Thyroid gland (tissue), 4 donors: ENCODE data around the gene CREB3L1. TPM values are rescaled to one million over a fixed set of nuclear protein-coding genes. Genes with fewer than 3 reads are reported as not detected.

ENCODE experiments used
- DNase-seq, 2 donors: peaks; one replicate each; pipeline ENCODE4 v3.0.0-alpha.2; 2019
- H3K27ac ChIP-seq, 3 donors: fragments of 200-600 bp; sonication (generic); 1 replicate in 2 of 3; 2 replicates in 1 of 3; pipeline ENCODE4 v1.5.1; 2016 to 2019; ENCODE audit warnings: mild to moderate bottlenecking in 1 of 3, moderate library complexity in 1 of 3
- H3K27me3 ChIP-seq: fragments of 200-600 bp; sonication (generic); one replicate; pipeline ENCODE4 v1.5.1; 2019
- H3K36me3 ChIP-seq, 2 donors: fragments of 200-600 bp; sonication (generic); one replicate each; pipeline ENCODE4 v1.5.1; 2016 to 2019
- H3K4me1 ChIP-seq, 2 donors: fragments of 200-600 bp; sonication (generic); one replicate each; pipeline ENCODE4 v1.5.1; 2017 to 2019
- H3K4me3 ChIP-seq, 3 donors: fragments of 200-600 bp; sonication (generic); replicated peaks in 1 of 3; 1 replicate in 2 of 3; 2 replicates in 1 of 3; pipeline ENCODE4 v1.5.1; 2016; ENCODE audit warnings: mild to moderate bottlenecking in 1 of 3
- H3K9me3 ChIP-seq: fragments of 200-600 bp; sonication (generic); one replicate; pipeline ENCODE4 v1.5.1; 2017
- CTCF ChIP-seq, 6 experiments: fragments of 200-600 bp in 3 of 6; fragments of 450-650 bp in 3 of 6; sonication (generic) in 3 of 6; IDR thresholded peaks; one replicate each; pipeline ENCODE4 v1.5.1; 2016 to 2019; ENCODE audit warnings: antibody characterized with exemption in 6 of 6, mild to moderate bottlenecking in 2 of 6, inconsistent platforms in 1 of 6, moderate library complexity in 1 of 6
- POLR2A ChIP-seq, 2 donors: fragments of 450-650 bp; IDR thresholded peaks; one replicate each; pipeline ENCODE4 v1.6.1; 2017; ENCODE audit warnings: antibody characterized with exemption in 2 of 2, mild to moderate bottlenecking in 2 of 2, moderate library complexity in 1 of 2
- WGBS, 2 donors: methylation state at CpG; one replicate each; pipeline ENCODE4 v1.1.5; 2017; 5-methylcytosine and 5-hydroxymethylcytosine counted together
- intact Hi-C: fragments of 100-400 bp; cut with DNase I; formaldehyde crosslinking; loops from one replicate; pipeline ENCODE4 v1.15.1; 2023
- total RNA-seq, 4 donors: library from RNA; depleted of rRNA; stranded (reverse); fragments of >200 nt; gene quantifications; one replicate each; pipeline ENCODE4 v1.2.3, GENCODE V29; 2016

CREB3L1 gene
- total RNA-seq, 4 donors from 2014 or later, result 0.88 to 3.1 (median 2.1) TPM

DNA sequence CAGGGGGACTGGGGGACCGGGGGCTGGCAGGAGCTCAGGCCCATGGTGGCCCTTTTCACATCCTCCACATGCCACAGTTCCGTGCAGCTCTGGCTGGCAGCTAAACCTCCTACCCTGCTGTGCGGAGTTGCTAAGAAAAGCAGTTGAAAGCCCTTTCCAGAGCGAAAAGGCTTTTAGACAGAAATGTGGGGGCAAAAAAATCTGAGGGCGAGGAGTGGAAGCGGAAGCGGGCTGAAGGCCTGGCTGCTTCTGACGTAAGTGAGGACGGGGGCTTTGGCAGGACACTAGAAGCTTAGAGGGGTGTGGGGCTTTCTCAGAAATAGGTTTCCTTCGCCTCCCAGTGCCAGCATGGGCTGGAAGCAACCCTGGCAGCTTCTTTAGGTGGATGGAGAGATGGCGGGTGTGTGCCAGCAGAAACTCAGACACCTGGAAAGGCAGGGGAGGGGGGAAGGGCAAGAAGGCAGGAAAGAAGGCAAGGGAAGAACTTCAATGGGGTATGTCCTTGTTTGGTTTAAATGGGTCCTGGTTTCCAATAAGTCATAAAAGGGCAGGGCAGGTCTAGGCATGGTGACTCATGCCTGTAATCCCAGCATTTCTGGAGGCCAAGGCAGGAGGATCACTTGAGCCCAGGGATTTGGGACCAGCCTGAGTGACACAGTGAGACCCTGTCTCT lies 58.6 kb downstream of the CREB3L1 start:
- DNase-seq, result no peak
- Histone ChIP-seq H3K4me1 (peaks cover 4 to 16% of the 10 kb centered on the region in 2 donors), H3K36me3 (no peaks in the 10 kb centered on the region), H3K27ac (no peak overlapping the region), H3K4me3 (no peak overlapping the region), H3K27me3 (peaks cover 15% of the 10 kb centered on the region), H3K9me3 (no peaks in the 10 kb centered on the region)
- intact Hi-C loops, result no loop called here
- TF ChIP-seq POLR2A (IDR thresholded peaks at IDR 0.05) (no peak), CTCF (IDR thresholded peaks at IDR 0.05) (no peak)
- WGBS, 2 donors, result 91 to 94% methylated on average over 11 of the region's 11 CpGs

GRCh38 chr11:46336563-46337180 lies 59.2 kb downstream of the CREB3L1 start:
- no peak for TF ChIP-seq POLR2A (IDR thresholded peaks at IDR 0.05)
- no peak for TF ChIP-seq CTCF (IDR thresholded peaks at IDR 0.05)
- Histone ChIP-seq H3K4me1 (peaks cover 4 to 16% of the 10 kb centered on the region in 2 donors), H3K36me3 (no peaks in the 10 kb centered on the region), H3K27me3 (peaks cover 15% of the 10 kb centered on the region), H3K27ac (no peak overlapping the region), H3K9me3 (no peaks in the 10 kb centered on the region), H3K4me3 (no peak overlapping the region)
- WGBS, 2 donors, result 91 to 92% methylated on average over 12 of the region's 12 CpGs
- DNase-seq, result no peak
- intact Hi-C loops, result no loop called here

GRCh38 chr11:46337626-46338345 lies 60.3 kb downstream of the CREB3L1 start:
- Histone ChIP-seq H3K4me3 (no peak overlapping the region), H3K9me3 (no peaks in the 10 kb centered on the region), H3K36me3 (no peaks in the 10 kb centered on the region), H3K27ac (no peak overlapping the region), H3K27me3 (peaks cover 9% of the 10 kb centered on the region), H3K4me1 (peaks cover 0 to 10% of the 10 kb centered on the region in 2 donors)
- 79 to 87% methylated on average over 13 of the region's 13 CpGs for WGBS, 2 donors
- no peak for DNase-seq
- TF ChIP-seq POLR2A (IDR thresholded peaks at IDR 0.05) (no peak), CTCF (IDR thresholded peaks at IDR 0.05) (no peak)
- intact Hi-C loops, result no loop called here

DNA sequence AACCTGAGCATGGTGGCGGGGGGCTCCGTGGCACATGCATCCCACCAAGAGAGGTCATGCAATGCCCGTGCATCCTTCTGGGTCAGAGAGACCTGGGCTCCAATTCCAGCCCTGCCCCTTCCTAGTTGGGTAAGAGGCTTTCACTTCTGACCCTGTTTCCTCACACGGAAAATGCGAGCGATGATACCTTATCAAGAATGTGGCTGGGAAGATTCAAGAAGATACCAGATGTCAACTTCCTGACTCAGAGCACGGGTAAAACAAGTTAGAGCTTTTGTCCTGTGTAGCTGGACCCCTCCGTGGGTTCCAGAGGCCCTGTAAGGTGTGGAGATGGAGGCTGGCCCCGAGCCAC lies 61.1 kb downstream of the CREB3L1 start:
- no peak for DNase-seq
- Histone ChIP-seq H3K4me3 (no peak overlapping the region), H3K36me3 (no peaks in the 10 kb centered on the region), H3K4me1 (peaks cover 0 to 2% of the 10 kb centered on the region in 2 donors), H3K9me3 (no peaks in the 10 kb centered on the region), H3K27ac (peak overlapping the region in 2 of 3 donors; percentile 11 to 44), H3K27me3 (peaks cover 4% of the 10 kb centered on the region)
- 49 to 53% methylated on average over 6 to 9 of the region's 9 CpGs for WGBS, 2 donors
- TF ChIP-seq CTCF (IDR thresholded peaks at IDR 0.05), result no peak
- no peak for TF ChIP-seq POLR2A (IDR thresholded peaks at IDR 0.05)
- intact Hi-C loops, result no loop called here
